KG1 (cell line): ENCODE measurements around the gene RARRES2.

ENCODE experiments used
- DNase-seq: peaks from one replicate; lab custom pipeline; 2025; lab: John Stamatoyannopoulos, UW

RARRES2 gene

DNA sequence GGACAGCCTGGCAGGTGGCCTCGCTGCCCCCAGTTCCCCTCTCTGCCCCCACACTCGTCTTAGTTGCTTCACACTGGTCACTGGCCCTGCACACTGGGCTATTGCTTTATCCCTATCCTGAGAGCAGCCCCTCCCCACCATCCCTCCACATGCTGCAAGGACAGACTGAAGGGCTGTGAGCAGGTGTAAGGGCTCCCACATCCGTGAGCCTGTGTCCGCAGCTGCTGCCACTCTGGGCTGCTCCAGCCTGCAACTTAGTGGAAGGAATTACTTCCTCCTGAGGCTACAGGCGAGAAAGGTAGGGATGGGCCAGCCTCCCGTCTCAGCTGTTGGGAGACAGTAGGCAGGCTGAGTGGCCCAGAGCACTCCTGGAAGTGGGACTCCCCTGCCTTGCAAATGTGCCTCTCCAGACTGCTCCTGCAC, 3.8 kb downstream of the RARRES2 start:
- no peak for DNase-seq

DNA sequence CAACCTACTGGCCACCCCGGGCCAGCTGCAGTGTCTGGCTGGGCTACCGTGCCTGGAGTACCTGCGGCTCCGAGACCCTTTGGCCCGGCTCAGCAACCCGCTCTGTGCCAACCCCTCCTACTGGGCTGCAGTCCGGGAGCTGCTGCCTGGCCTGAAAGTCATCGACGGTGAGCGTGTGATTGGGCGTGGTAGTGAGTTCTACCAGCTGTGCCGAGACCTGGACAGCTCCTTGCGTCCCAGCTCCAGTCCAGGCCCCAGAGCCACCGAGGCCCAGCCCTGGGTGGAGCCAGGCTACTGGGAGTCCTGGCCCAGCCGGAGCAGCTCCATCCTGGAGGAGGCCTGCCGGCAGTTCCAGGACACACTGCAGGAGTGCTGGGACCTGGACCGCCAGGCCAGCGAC, 4.2 kb downstream of the RARRES2 start:
- no peak for DNase-seq

DNA sequence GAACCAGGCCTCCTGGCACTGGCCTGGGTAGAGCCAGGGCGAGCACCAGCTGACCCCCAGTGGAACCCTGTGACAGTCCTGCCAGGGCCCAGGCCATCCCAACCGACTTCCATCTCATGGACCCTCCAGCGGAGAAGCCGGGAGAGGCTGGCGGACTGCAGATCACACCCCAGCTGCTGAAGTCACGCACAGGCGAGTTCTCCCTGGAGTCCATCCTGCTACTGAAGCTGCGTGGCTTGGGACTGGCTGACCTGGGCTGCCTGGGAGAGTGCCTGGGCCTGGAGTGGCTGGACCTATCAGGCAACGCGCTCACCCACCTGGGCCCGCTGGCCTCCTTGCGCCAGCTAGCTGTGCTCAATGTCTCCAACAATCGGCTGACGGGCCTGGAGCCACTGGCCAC, 4.7 kb downstream of the RARRES2 start:
- no peak for DNase-seq

DNA sequence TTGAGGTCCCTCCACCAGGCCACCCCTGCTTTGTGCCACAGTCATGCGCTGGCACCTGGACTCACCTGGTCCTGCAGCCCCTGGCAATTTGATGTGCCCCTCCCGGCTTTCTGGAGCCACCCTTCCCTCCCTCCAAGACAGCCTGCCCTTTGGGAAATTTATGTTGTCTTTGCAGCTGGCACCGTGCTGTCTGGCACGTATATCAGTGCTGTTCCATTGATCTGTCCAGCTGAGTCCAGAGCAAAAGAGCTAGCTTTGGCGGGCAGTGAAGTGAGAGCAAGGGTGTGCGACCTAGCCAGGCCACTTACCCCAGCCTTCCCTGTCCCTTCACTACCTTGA, 5.7 kb downstream of the RARRES2 start:
- DNase-seq: no peak

DNA sequence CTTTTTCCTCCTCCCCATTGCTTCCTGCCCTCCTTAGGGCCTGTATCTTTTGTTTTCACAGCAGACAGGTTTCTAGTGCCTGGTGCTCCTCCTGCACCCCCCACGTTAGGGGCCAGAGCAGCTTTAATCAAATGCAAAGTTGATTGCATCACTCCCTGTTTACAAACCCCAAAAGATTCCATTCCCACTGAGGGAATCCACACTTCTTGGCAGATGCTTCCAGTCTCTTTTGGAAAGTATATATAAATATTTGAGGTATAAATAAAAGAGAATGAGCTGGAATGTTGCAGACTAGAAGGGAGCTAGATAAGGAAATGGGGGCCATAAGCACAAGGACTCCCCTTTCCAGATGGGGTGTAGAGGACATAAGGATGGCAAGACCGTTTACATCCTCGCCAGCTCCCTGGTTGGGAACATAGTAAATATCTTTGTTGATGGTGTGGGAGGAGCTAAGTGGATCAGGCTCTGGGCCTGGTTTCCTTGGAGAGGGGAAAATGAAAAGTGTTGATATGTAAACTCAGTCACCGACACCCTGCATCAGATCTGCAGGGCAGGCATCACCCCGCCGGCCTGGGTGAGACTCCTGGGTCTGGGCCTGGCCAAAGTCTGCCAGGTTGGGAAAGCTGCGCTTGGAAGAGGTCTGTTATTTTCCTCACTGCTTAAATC, 6.2 kb downstream of the RARRES2 start:
- DNase-seq: no peak

DNA sequence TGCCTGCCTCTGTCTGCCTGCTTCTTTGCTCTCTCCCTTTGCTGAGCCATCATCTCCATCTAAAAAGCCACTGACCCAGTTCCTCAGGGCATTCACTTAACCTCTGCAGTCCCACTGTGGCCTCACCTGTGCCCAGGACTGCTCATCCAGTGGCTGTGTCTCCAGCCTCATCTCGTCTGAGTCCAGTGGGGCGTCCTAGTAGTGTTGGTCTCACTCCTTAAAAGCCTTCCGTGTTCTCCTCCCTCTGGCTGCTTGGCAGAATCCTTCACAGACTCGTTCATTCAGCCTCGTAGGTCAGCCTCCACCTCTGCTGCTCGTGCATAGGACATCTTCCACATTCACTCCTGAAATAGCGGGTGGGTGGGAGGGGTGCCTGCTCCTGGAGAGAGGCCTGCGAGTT, 7.3 kb downstream of the RARRES2 start:
- DNase-seq: no peak

DNA sequence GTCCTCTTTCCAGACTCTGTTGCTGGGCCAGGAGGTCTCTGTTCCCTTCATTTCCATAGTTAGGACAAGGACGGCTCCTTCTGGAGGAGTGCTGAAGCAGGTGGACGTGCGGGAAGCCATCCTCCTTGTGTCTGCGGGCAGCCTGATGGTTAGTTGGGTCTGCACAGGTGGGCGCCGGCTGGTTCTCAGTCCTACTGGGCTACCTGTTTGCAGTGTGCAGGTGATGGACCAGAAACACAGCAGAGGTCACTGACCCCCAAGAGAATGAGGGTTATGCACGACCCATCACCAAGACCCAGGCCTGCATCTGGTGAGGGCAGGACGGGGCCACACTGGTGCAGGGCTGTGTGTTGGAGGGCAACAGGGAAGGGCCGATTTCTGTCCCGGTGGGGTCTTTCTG, 7.8 kb downstream of the RARRES2 start:
- DNase-seq: no peak

DNA sequence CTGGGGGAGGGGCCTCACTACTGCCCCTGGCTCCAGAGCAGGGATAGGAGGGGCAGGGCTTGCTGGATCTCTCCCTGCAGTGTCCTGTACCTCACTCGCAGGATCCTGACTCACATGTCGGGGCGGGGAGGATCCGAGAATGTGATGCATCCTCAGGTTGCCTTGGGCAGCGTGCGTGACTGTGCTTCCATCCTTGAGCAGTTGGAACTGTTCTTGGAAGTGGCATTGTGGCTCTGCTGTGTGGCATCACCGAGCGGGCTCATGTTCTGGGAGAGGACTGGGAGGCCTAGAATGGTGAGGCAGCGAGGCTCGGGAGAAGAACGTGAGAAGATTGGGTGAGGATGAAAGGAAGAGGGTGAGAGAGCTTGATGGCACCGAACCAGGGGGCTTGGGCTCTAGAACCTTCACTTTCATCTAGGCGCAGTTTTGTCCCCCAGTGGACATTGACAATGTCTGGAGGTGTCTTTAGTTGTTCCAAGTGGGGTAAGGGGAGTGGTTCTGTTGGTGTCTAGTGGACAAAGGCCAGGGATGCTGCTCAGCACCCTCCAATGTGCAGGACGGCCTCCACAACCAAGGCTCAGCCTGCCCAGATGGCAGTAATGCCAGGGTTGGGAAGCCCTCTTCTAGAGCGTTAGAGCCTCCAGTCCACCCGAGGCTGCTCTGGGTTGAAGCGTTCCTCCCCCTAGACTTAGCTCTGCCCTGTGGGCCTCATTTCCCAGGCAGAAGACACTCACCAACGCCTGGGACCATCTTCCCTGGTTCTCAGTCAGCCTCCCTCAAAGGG, 8.4 kb downstream of the RARRES2 start:
- no peak for DNase-seq

DNA sequence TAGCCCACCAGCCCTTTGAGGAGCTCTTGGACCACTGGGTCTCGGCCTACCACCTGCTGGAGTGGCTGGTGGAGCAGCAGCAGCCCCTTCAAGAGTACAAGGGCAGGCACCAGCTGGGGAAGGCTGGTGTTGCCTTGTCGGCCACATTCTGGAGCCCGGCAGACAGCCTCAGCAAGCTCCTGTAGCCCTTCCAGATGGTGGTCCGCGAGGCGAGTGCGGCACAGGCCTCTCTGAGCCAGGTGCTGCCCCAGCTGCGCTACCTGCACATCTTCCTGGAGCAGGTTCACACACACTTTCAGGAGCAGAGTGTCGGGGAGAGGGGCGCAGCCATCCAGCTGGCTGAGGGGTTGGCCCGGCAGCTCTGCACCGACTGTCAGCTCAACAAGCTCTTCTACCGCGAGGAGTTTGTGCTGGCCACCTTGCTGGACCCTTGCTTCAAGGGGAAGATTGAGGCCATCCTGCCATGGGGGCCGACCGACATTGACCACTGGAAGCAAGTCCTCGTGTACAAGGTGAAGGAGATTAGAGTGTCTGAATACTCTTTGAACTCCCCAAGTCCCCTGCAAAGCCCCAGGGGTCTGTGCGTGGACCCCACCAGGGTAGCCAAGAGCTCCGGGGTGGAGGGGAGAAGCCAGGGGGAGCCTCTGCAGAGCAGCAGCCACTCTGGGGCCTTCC, 11.1 kb downstream of the RARRES2 start:
- no peak for DNase-seq

DNA sequence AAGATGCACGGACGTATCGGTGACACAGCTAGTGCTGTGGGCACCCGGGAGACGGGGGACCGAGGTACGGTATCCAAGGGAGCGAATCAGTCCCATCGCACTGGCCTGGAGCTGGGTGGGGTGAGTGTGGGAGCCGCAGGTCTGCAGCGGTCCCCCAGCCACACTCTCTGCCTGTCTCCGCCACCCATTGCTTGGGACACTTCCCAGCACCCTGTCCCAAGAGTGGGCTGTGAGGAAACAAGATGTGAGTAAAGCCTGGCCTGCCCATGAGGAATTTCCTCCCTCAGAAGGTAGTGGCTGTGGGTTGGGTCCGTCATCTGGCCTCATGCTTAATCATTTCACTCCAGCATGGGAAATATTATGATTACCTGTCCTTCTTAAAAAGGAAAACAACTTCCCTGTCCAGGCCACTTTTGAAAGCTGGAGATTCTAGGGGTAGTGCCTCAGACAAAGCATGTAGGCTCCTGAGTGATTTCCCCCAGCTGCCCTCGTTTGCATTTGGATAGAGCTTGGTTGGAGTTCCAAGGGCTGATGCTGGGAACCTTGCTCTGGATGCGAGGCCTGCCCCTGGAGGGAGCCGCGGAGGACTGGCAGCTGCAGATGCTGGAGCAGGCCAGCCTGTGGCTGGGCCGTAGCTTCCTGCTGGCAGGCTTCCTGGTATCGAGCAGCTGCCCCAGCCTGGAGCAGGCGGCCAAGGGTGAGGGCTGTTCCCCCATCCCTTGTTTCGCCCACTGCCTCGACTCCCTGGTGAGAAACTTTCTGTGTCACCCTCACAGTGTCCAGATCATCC, 11.9 kb downstream of the RARRES2 start:
- DNase-seq: no peak

DNA sequence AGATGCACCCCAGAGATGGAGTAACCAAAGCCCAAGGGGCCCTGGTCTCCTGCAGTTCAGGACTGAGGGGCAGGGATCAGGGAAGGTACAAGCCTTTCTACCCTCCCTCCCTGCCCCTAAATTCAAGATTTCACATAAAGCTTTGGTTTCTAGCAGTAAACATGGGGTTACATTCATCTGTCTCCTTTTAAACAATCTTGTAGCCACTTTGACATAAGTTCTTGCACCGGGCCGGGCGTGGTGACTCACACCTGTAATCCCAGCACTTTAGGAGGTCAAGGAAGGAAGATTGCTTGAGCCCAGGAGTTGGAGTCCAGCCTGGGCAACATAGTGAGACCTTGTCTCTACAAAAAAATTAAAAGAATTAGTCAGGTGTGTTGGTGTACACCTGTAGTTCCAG, 14.1 kb downstream of the RARRES2 start:
- DNase-seq: no peak

DNA sequence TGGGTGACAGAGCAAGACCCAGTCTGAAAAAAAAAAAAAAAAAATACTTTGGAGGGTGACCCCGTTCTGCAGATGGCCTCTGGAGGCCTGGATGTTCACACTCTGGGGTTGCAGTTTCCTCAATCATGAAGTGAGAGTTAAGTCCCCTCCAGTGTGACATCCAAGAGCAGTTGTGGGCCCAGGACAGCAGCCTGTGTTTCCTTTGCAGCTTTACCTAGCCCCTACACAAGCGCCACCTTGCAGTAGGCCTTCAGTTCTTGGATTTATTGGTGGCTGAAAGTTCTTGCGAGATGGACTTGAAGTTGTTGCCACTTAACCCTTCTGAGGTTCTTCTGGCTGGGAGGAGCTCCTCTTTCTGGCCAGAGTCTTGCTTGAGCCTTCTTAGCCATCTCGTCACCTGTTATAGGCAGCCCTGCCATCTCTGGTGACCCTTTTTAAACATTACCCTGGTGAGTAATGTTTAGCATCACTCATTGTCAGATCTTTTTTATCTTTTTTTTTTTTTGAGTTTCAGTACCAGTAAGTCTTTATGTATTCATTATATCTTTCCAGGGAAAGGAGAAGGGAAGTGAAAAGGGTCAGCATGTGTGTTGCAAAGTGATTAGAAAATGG, 14.7 kb downstream of the RARRES2 start:
- no peak for DNase-seq

DNA sequence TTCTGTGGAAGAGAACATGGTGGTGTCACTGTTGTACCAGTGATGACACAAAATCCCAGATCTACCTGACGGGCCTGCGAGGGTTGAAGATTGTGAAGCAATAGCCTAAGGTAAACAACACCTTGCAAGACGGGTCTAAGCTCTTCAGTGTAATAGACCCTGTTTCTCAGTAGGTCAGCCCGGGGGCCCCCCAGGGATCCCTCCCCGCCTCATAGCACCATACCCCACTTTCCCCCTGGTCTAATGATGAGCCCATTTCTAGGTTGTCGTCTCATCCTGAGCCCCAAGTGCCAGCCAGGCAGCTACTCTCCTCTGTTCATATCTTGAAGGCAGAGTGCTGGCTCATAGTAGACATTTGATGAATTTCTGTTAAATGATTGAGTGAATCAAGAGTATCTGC, 15.5 kb downstream of the RARRES2 start:
- no peak for DNase-seq

DNA sequence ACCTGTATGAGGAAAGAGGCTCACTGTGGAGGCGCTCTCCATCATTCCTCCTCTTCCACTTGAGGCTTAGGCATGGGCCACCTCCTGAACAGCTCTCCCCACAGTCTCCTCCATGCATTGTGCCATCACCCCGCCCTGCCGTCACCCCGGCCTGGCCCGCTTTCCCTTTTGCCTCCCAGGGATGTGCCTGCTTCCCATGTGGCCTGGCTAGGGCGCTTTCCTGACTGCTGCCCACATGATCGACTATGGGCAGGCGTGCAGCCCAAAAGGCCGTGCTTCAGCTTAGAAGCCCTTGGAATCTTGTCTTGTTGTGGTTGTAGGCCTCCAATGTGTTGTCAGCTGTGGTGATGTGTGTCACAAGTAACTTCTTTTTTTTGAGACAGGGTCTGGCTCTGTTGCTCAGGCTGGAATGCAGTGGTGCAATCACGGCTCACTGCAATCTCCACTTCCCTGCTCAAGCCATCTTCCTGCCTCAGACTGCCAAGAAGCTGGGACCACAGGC, 16.3 kb downstream of the RARRES2 start:
- no peak for DNase-seq

DNA sequence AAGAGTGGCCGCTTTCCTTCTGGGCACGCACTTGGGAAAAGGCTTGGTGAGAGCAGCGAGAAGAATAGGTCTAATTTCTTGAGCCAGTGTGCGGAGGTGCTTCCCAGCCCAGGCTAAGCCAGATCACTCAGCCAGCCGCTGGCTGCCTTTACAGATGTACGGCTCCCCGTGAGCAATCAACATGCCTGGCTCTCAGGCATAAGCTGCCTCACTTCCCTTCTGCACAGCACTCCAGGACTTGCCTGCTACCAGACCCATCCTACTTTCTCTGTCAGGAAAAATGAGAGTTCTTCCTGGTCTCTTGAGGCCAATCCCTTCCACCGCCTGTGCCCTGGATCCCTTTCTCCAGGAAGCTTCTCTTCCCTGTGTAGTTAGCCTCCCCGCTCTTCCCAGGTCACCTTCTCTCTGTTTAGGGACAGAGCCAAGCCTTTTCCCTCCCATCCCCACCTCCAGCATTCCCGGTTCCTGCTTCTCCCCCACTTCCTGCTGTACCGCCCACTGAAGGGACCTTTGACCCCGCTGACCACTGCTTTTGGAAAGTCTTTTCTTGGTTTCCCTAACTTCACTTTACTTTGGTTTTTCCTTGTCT, 17.0 kb downstream of the RARRES2 start:
- DNase-seq: no peak

DNA sequence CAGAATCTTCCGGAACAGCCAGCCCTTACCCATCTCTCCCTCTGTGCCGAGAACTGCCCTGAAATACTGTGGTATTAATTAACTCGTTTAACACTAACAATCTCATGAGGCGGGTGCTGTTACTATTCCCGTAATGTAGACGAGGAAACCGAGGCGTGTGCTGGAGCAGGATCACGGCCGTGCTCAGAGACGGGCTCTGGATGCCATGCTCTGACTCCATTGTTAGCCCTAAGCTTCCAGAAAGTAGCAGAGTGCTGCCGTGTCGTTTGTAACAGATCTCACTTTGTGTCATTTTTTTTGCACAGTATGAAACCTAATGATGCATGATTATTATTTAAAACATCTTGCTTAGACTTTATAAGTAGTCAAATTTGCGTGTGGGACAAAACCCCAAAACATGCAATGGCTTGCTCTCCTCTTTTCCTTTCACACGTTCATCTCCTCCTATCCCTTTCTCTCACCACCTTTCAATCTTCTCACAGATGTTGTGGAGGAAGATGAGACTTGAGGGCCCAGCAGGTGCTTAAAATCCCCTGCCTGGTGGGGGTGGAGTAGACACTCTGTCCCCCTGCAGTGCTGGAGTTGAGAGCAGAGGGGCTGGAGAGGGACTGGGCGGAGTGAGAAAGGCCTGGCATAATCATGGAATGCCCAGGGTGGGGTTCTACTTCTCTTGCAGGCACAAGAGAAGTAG, 17.6 kb downstream of the RARRES2 start:
- DNase-seq: no peak

DNA sequence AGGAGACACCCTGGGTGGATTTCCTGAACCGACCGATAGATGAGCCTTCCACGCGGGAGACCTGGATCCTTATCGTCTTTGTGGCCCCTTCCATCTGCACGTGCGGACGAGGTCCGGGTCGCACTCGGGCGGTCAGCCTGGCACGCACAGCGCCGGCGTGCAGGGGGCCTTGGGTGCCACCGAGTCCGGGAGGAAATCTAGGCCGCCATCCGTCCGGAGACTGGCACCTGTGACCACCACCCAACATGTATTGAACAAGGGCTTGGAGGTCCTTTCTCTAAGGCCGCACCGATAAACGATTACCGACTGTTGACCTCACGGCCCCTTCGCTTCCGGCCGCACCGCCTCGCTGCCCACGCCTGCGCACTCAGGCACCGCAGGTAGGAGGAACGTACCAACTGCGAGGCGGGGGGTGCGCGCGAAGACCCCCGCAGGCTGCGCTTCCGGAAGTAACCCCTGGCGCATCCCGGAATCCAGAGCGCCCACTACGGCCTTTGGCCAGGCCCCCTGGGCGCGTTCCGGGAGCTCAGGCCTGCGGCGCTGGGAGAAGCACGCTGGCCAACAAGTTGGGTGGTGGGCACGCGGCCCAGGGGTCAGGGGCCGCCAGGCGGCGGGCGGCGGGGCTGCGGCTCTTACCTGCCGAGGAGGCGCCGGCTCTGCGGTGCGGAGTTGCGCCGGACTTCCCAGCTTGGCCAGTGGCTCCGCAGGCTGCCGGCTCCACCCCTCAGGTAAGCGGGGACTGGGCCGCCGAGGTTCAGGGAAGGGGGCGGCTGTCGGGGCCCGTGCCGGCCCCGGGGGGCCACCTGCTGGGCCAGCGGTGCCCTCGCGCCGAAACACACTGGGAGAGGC, 18.4 kb downstream of the RARRES2 start, which contains the start of the genes ACTR3C and LRRC61:
ACTR3C (minus strand) TSS at position 713 of the 849 bp plus-strand sequence. CDS start 28,249 bp downstream, outside the sequence.
LRRC61 (plus strand) TSS at position 523 of the 849 bp plus-strand sequence. CDS start 13,507 bp downstream, outside the sequence.
- DNase-seq: no peak

DNA sequence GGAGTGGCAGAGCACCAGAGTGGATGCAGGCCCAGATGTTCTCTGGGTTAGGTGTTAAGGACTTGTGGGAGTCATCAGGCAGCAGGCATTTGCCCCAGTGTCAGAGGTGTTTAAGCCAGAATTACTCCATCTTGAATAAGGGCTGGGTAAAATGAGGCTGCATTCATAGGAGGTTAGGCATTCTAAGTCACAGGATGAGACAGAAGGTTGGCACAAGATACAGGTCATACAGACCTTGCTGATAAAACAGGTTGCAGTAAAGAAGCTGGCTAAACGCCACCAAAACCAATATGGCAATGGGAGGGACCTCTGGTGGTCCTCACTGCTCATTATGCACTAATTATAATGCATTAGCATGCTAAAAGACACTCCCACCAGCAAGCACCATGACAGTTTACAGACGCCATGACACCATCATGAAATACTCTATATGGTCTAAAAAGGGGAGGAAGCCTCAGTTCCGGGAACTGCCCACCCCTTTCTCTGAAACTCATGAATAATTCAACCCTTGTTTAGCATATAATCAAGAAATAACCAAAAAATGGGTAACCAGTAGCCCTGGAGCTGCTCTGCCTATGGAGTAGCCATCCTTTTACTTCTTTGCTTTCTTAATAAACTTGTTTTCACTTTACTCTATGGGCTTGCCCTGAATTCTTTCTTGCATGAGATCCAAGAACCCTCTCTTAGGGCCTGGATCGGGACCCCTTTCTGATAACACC, 19.2 kb downstream of the RARRES2 start:
- no peak for DNase-seq

DNA sequence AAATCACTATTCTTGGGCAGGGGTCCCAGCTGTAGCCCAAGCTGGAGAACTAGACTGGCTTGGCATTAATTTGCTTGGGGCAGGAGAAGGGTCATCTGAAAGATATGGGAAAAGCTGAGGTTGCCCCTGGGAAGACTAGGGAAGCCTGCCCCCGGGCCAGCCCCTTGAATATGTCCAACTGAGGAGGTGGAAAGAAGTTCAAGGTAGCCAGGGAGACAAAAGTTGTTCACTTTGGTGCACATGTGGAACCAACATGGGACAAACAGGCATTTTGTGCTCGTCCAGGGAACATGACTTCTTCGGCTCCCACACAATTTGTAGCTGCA, 19.7 kb downstream of the RARRES2 start:
- no peak for DNase-seq
